ENCODE data around the gene NECAB2. TPM values are rescaled to one million over a fixed set of nuclear protein-coding genes. Genes with fewer than 3 reads are reported as not detected.
A peak's percentile ranks its signal among the peaks of the same experiment; 100 is the strongest.

Gene NECAB2
- total RNA-seq, 4 donors from 2014 or later: 1.1 TPM; not detected in 3

GRCh38 chr16:83968306-83968851, 335 bp downstream of the NECAB2 start:
- peak overlapping the region in 1 of 2 donors; percentile 50 for H3K4me3 ChIP-seq
- peak; percentile 28 for ATAC-seq
- WGBS, 2 donors (ENCODE audit: low coverage in 1 of 2): no CpG with 5 or more reads among the region's 87 CpGs

GRCh38 chr16:83968891-83969649, 1.0 kb downstream of the NECAB2 start:
- Histone ChIP-seq H3K27ac (no peak overlapping the region), H3K36me3 (peaks cover 0 to 29% of the 10 kb centered on the region in 2 donors), H3K4me3 (peak overlapping the region in 1 of 2 donors; percentile 50), H3K9me3 (no peaks in the 10 kb centered on the region), H3K27me3 (peaks cover 21% of the 10 kb centered on the region), H3K4me1 (peaks cover 0 to 12% (median 0%) of the 10 kb centered on the region in 3 donors)
- WGBS, 2 donors (ENCODE audit: low coverage in 1 of 2): 0 to 15% methylated on average over 2 to 14 of the region's 45 CpGs
- no peak for ATAC-seq
- TF ChIP-seq CTCF (IDR thresholded peaks at IDR 0.05): no peak
- TF ChIP-seq POLR2A (IDR thresholded peaks at IDR 0.05): no peak
- no peak for TF ChIP-seq POLR2AphosphoS5 (IDR thresholded peaks at IDR 0.05)
- no peak for TF ChIP-seq EP300 (IDR thresholded peaks at IDR 0.05)

More at GRCh38 chr16:83968306-83968851, 335 bp downstream of the NECAB2 start:
- Histone ChIP-seq H3K4me1 (peaks cover 0 to 12% (median 0%) of the 10 kb centered on the region in 3 donors), H3K27ac (no peak overlapping the region), H3K36me3 (peaks cover 0 to 36% of the 10 kb centered on the region in 2 donors), H3K27me3 (peaks cover 21% of the 10 kb centered on the region), H3K9me3 (no peaks in the 10 kb centered on the region)
- TF ChIP-seq EP300 (IDR thresholded peaks at IDR 0.05): no peak

- H3K27me3 ChIP-seq: peaks cover 21% of the 10 kb centered on the region
- no peak overlapping the region for H3K4me3 ChIP-seq
- WGBS, 2 donors (ENCODE audit: low coverage in 1 of 2): 33% methylated on average over 3 of the region's 18 CpGs; no CpG with 5 or more reads in 1 of the 2 donors
- H3K36me3 ChIP-seq: peaks cover 0 to 21% of the 10 kb centered on the region in 2 donors
- no peaks in the 10 kb centered on the region for H3K9me3 ChIP-seq
- H3K4me1 ChIP-seq: peaks cover 0 to 12% (median 0%) of the 10 kb centered on the region in 3 donors
- TF ChIP-seq POLR2AphosphoS5 (IDR thresholded peaks at IDR 0.05) (no peak), EP300 (IDR thresholded peaks at IDR 0.05) (no peak), POLR2A (IDR thresholded peaks at IDR 0.05) (no peak), CTCF (IDR thresholded peaks at IDR 0.05) (no peak)
- ATAC-seq: no peak
- no peak overlapping the region for H3K27ac ChIP-seq
These were observed 1.9 kb downstream of the NECAB2 start for GRCh38 chr16:83969771-83970429.

- no peak for ATAC-seq
These were observed 2.4 kb downstream of the NECAB2 start for GRCh38 chr16:83970430-83970815.

More at GRCh38 chr16:83970430-83970815, 2.4 kb downstream of the NECAB2 start:
- Histone ChIP-seq H3K27me3 (peaks cover 21% of the 10 kb centered on the region), H3K4me1 (peaks cover 0 to 12% (median 0%) of the 10 kb centered on the region in 3 donors), H3K9me3 (no peaks in the 10 kb centered on the region), H3K27ac (no peak overlapping the region), H3K36me3 (peaks cover 0 to 16% of the 10 kb centered on the region in 2 donors), H3K4me3 (no peak overlapping the region)
- 78% methylated on average over 3 of the region's 6 CpGs; no CpG with 5 or more reads in 1 of the 2 donors for WGBS, 2 donors (ENCODE audit: low coverage in 1 of 2)
- TF ChIP-seq POLR2AphosphoS5 (IDR thresholded peaks at IDR 0.05): no peak
- no peak for TF ChIP-seq POLR2A (IDR thresholded peaks at IDR 0.05)
- TF ChIP-seq EP300 (IDR thresholded peaks at IDR 0.05): no peak
- no peak for TF ChIP-seq CTCF (IDR thresholded peaks at IDR 0.05)

Measured in gastroesophageal sphincter (tissue), 4 donors.